HuH-7 (cell line): ENCODE data around the gene SH3RF3.
"Not testable (repeated sequence)": the region's sequence is repeated elsewhere in the genome, so short reads cannot be mapped to it uniquely, and the experiment has no call there.

Experiments used
- DNase-seq: peaks from one replicate; pipeline ENCODE4 v3.0.0; 2011; ENCODE audit warnings: low spot score

Gene SH3RF3

GRCh38 chr2:109527846-109528705 lies 399.1 kb downstream of the SH3RF3 start:
- DNase-seq: no peak

DNA sequence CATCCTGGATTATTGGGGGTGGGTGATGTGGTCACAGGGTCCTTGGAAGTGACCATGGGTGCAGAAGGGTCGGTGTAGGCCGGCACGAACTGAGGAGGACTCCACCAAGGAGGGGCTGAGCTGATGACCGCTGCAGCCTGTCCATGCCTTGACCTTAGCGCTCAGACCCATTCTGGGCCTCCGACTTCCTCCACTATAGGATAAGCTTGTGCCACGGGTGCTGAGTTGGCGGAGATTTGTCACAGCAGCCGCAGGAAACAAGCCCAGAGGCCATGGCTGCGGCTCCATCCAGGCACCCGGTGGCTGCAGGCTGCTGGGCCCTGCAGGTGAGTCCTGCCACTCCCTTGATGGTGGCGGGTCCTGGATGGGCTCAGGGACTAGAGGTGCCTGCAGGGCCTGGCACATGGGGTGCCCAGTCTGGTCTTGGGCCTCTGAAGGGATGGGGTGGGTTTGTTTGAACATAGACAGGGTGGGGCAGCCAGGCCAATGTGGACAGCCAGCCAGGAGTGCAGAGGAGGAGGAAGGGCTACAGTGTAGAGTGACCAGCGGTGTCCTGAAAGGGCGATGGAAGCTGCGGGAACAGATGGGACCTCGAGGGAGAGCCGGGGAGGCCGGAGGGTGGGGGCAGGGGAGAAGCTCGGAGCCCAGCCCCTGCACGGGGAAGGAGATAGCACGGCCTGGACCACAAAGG lies 400.0 kb downstream of the SH3RF3 start:
- DNase-seq: no peak

- DNase-seq: no peak
These were observed 400.8 kb downstream of the SH3RF3 start for GRCh38 chr2:109529532-109530449.

GRCh38 chr2:109530712-109531111 lies 401.7 kb downstream of the SH3RF3 start:
- DNase-seq: no peak

DNA sequence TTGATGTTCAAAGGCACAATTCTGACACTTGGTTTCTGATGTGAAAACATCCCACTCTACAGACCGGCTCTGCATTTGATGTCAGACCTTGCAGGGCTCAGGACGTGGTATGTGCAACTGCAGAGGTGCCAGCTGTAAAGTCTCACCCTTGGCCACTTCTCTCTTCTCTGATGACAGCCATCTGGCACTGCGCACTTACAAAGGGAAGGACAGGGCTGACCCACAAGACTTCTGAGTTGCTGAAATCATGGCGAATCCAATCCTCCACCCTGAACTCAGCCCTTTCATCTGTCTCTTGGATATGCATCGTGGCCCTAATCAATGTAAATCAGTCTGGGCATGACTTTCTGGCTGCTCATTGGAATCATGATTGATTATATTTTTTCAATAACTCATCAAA lies 402.2 kb downstream of the SH3RF3 start:
- no peak for DNase-seq

- no peak for DNase-seq
These were observed 403.1 kb downstream of the SH3RF3 start for GRCh38 chr2:109531896-109532727.

- no peak for DNase-seq
These were observed 403.7 kb downstream of the SH3RF3 start for GRCh38 chr2:109532728-109533076.

DNA sequence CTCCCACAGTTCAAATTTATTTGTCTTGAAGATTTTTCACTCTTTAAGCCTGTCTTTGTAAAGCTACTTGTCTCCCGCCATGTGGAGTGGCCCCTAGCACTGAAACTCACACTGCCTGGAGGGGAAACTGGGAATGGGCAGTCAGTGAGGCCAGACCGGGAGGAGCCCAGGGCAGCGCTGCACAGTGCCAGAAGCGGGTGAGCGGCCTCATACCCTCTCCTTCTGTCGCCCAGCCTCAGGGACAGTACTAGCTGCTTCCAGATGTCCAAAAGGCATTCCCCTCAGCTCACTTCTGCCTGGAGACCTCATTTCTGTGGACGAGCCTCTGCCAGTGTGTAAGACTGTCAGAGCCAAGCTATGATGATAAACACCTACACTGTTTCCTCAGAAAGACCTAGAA lies 404.8 kb downstream of the SH3RF3 start:
- no peak for DNase-seq

DNA sequence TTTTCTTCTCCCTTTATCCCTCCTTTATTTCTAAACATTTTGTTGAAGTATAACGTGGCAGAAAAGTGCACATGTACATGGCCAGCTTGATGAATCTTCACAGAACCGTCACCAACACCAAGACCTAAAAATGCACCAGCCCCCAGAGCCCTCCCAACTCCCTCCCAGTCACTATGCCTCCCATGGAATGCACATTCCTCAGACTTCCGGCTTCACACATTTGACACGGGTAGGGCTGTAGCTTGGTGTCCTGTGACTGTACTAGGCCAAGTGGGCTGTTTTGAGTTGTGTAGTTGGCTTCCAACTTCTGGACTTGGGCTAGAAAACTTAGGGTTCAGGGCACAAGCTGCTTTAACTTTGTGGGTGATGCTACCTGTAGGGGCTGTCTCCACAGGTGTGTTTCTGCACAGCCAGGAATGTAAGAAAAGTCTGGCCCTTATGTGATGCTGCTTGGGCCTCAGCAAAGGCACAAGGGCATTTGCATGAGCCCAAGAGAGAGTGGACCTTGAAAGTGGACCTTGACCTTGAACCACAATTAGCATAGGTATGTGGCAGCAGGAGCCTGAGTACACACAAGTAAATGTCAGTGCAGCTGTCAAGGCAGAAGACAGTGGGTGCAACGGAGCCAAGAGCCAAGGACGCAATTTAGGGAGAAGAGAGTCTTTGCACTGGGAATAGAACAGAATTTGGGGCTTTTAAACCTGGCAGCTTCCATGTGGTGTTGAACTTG lies 406.4 kb downstream of the SH3RF3 start:
- no peak for DNase-seq

- not testable (repeated sequence) for DNase-seq
These were observed 407.6 kb downstream of the SH3RF3 start for GRCh38 chr2:109536556-109536955.

DNA sequence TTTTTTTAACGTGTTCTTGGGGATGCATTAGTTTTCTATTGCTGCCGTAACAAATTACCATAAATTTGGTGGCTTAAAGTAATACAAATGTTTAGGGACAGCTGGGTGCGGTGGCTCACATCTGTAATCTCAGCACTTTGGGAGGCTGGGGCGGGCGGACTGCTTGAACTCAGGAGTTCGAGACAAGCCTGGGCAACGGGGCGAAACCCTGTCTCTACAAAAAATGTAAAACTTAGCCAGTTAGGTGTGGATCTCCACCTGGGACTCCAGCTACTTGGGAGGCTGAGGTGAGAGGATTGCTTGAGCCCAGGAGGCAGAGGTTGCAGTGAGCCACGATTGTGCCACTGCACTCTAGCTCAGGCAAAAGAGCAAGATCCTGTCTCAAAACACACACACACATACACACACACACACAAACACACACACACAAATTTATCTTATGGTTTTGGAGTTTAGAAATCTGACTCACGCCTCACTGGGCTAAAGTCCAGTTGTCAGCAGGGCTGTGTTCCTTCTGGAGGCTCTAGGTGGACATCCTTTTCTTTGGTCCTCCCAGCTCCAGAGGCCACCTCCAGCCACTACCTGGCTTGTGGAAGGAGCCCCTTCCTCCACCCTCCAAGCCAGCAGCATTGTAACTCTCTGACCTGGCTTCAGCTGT lies 408.7 kb downstream of the SH3RF3 start:
- DNase-seq: no peak

DNA sequence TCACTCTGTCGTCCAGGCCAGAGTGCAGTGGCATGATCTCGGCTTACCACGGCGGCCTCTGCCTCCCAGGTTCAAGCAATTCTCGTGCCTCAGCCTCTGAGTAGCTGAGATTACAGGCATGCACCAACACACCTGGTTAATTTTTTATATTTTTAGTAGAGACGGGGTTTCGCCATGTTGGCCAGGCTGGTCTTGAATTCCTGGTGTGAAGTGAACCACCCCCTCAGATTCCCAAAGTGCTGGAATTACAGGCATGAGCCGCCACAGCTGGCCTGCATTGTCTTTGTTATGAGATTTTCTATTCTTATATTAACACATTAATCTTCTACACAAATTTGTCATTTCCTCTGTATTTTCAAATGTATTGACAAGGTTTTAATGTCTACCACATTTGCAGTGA lies 409.5 kb downstream of the SH3RF3 start:
- DNase-seq: no peak

GRCh38 chr2:109542384-109542783 lies 413.4 kb downstream of the SH3RF3 start:
- no peak for DNase-seq

DNA sequence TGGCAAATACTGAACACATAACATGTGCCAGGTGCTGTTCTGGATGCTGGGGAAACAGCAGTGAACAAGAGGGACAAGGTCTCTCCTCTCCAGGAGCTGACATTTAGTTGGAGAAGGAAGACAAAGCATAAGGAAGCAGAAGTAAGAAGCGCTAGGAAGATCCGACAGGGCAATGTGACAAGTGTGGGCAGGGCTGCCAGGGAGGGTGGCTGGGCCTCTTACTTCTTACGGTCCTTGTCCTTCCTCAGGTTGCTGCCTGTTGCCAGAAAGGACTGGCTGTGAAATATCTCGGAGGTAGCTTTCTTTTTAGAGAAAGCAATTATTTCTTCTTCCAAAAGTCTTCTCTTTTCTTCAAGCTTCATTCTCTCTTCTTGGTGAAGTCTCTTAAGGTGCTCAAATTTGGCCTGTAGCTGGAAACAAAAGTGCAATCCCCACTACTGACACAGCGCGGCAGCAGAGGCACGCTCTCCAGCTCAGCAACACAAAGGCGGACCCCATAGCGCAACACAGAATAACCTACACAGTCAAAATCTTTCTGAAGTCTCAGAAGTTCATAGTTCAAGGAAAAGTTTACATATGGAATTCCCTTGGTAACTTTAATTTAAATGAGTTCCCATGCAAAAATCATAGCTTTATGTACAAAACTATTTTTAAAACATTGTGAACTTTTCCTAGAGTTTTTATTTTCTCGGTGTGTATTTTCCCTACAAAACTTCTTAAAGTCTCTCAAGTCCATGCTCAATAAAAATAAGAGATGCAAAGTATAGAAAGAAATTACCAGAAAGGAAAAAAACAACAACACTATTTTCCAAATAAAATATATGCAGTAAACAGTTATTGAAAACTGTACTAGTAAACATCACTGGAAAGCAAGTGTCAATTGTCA lies 417.1 kb downstream of the SH3RF3 start:
- peak; percentile 44 for DNase-seq

DNA sequence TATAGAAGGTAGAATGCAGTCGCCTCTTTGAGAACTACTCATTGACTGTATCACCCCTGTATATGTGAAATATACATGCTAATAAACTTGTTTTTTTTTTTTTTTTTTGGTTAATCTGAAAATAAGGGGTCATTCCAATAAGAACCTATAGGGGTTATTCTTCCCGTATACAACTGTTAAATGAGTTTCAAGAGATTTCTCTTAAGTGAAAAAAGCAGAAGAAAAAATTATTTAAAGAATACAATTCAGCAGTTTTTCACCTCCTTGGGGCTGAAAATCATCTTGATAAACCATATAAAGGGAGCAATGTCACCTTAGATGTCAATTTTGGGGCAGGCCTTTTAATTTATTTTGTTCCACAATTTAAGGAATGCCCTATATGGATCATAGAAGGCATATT lies 418.3 kb downstream of the SH3RF3 start:
- DNase-seq: no peak

DNA sequence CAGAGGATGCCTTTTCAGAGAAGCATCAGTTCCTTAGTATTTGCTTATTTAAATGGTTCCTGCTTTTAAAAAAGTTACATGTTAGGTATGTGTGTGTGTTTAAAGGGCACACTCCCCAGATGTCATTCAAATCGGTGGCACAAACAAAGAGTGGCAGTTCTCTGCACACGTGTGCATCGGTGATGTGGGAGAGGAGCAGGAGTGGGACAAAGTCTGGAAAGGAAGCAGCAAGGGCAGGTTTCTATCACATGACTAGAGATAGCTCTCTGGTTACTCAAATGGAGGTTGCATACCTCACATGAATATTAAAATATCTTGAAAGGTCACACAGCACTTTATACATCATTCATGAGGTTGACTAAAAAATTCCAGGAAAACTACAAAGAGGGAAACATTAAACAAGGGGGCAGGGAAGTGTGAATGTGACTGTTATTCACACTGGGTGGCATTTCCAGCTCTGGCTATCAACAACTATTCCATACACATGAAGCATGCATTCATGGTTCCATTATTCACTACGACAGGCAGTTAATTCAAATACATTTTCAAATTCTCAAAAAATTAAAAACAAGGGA lies 420.1 kb downstream of the SH3RF3 start:
- DNase-seq: no peak
